Uterus (tissue), 2 donors: ENCODE data around the gene IKZF3.

Experiments used
- CTCF ChIP-seq, 4 experiments: fragments of 200-600 bp in 2 of 4; fragments of 450-650 bp in 2 of 4; sonication (generic) in 2 of 4; IDR thresholded peaks; one replicate each; pipeline ENCODE4 v1.5.1; 2016 to 2019; ENCODE audit warnings: antibody characterized with exemption in 4 of 4, mild to moderate bottlenecking in 2 of 4, moderate library complexity in 1 of 4
- POLR2A ChIP-seq, 2 donors: fragments of 450-650 bp; IDR thresholded peaks; one replicate each; pipeline ENCODE4 v1.6.1; 2016; ENCODE audit warnings: antibody characterized with exemption in 2 of 2, mild to moderate bottlenecking in 1 of 2, moderate library complexity in 1 of 2

GRCh38 chr17:39787743-39788484 is 76.2 kb downstream of the IKZF3 start:
- TF ChIP-seq CTCF (IDR thresholded peaks at IDR 0.05) (no peak), POLR2A (IDR thresholded peaks at IDR 0.05) (no peak)
